ENCODE data around the gene ALDH18A1. TPM values are rescaled to one million over a fixed set of nuclear protein-coding genes. Genes with fewer than 3 reads are reported as not detected.

The ALDH18A1 gene
- total RNA-seq: 103 to 110 TPM (median 104 TPM) in 3 replicates

DNA sequence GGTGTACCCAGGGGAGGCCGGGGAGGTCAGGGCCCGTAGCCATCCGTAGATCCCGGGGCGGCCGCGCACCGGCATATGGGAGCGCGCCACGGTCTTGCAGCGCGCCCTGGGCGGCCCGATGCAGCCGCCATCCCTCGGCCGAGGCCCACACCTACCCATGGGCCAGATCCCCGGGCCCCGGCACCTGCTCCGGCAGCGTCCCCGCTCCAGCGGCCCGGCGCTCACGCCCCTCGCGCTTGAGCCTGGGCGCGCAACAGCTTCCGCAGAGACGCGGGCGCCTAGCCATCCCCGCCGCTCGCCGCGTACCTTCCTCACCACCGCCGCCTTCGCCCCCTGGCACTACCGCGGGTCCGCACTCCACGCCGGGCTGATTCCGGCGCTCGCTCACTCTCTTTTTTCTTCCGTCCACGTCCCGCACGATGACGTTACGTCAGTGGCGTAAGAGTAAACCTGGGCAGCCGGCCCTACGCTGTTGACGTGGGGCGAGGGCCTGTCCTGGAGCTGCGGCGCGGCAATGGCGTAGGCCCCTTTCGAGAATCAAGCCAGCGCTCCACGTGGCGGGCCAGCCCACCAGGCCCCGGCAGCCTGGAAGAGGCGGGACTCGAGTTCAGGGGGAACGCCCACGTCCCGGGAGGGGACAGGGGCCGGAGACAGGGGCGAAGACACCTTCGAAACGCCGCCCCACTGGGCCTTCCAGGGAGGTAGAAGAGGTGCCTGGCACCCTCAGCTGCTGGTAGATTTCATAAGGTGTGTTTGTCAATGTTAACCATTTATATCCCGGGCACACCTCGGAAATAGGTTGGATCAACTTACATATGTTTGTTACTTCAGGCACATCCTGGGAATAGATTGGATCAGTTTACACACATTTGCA is at the start of gene ALDH18A1:
TSS of gene ALDH18A1 (minus strand) at position 421 of the 874 bp plus-strand sequence. CDS start 3,334 bp downstream, outside the sequence.
- Mint-ChIP-seq H3K27me3 (ENCODE audit: low read depth) (no peaks in the 10 kb centered on the region), H3K9me3 (peaks cover 4% of the 10 kb centered on the region), H3K36me3 (peaks cover 23% of the 10 kb centered on the region), H3K4me1 (peaks cover 14% of the 10 kb centered on the region), H3K27ac (peak within 1 kb of the TSS; percentile 95), H3K4me3 (peak within 1 kb of the TSS; percentile 98)
- peak; percentile 85 to 97 for DNase-seq (ENCODE audit: low spot score in 2 of 2, unreplicated experiment in 2 of 2)
- TF ChIP-seq, protein P1, sequence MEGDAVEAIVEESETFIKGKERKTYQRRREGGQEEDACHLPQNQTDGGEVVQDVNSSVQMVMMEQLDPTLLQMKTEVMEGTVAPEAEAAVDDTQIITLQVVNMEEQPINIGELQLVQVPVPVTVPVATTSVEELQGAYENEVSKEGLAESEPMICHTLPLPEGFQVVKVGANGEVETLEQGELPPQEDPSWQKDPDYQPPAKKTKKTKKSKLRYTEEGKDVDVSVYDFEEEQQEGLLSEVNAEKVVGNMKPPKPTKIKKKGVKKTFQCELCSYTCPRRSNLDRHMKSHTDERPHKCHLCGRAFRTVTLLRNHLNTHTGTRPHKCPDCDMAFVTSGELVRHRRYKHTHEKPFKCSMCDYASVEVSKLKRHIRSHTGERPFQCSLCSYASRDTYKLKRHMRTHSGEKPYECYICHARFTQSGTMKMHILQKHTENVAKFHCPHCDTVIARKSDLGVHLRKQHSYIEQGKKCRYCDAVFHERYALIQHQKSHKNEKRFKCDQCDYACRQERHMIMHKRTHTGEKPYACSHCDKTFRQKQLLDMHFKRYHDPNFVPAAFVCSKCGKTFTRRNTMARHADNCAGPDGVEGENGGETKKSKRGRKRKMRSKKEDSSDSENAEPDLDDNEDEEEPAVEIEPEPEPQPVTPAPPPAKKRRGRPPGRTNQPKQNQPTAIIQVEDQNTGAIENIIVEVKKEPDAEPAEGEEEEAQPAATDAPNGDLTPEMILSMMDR (IDR thresholded peaks at IDR 0.05; ENCODE audit: unreplicated experiment): no peak

- no peaks in the 10 kb centered on the region for H3K36me3 Mint-ChIP-seq
- H3K27ac Mint-ChIP-seq: no peak overlapping the region
- DNase-seq (ENCODE audit: low spot score in 2 of 2, unreplicated experiment in 2 of 2): no peak
- TF ChIP-seq, protein P1 (IDR thresholded peaks at IDR 0.05; ENCODE audit: unreplicated experiment): no peak
- peaks cover 1% of the 10 kb centered on the region for H3K4me1 Mint-ChIP-seq
- peaks cover 16% of the 10 kb centered on the region for H3K9me3 Mint-ChIP-seq
- no peak overlapping the region for H3K4me3 Mint-ChIP-seq
- peaks cover 2% of the 10 kb centered on the region for H3K27me3 Mint-ChIP-seq (ENCODE audit: low read depth)
Observed at GRCh38 chr10:95698415-95698814, 41.9 kb upstream of the ALDH18A1 start.

DNA sequence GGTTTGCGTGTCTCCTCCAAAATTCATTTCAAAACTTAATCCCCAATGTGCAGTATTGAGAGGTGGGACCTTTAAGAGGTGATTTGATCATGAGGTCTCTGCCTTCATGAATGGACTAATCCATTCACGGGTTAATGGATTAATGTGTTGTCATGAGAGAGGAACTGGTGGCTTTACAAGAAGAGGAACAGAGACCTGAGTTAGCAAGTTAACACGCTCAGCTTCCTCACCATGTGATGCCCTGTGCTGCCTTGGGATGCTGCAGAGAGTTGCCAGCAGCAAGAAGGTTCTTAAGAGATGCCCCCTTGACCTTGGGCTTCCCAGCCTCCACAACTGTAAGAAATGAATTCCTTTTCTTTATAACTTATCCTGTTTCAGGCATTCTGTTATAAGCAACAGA is 40.9 kb upstream of the ALDH18A1 start:
- Mint-ChIP-seq H3K9me3 (peaks cover 16% of the 10 kb centered on the region), H3K27ac (no peak overlapping the region), H3K4me3 (no peak overlapping the region), H3K36me3 (no peaks in the 10 kb centered on the region), H3K4me1 (peaks cover 7% of the 10 kb centered on the region), H3K27me3 (ENCODE audit: low read depth) (peaks cover 2% of the 10 kb centered on the region)
- TF ChIP-seq, protein P1 (IDR thresholded peaks at IDR 0.05; ENCODE audit: unreplicated experiment): no peak
- no peak for DNase-seq (ENCODE audit: low spot score in 2 of 2, unreplicated experiment in 2 of 2)

GRCh38 chr10:95694665-95695064 is 38.2 kb upstream of the ALDH18A1 start:
- Mint-ChIP-seq H3K4me1 (peaks cover 22% of the 10 kb centered on the region), H3K4me3 (peak overlapping the region; percentile 98)

GRCh38 chr10:95693668-95694534 is 37.4 kb upstream of the ALDH18A1 start, which contains the start of gene TCTN3:
TCTN3 (minus strand) TSS chr10:95693927; CDS start chr10:95693899, 28 bp downstream.
- peak; percentile 90 to 96 for DNase-seq (ENCODE audit: low spot score in 2 of 2, unreplicated experiment in 2 of 2)
- H3K27ac Mint-ChIP-seq: peak within 1 kb of the TSS; percentile 99
- no peaks in the 10 kb centered on the region for H3K27me3 Mint-ChIP-seq (ENCODE audit: low read depth)
- peaks cover 22% of the 10 kb centered on the region for H3K4me1 Mint-ChIP-seq
- TF ChIP-seq, protein P1 (IDR thresholded peaks at IDR 0.05; ENCODE audit: unreplicated experiment): peak; percentile 100
- peaks cover 6% of the 10 kb centered on the region for H3K36me3 Mint-ChIP-seq
- H3K4me3 Mint-ChIP-seq: peak within 1 kb of the TSS; percentile 98
- H3K9me3 Mint-ChIP-seq: peaks cover 12% of the 10 kb centered on the region

More at GRCh38 chr10:95694665-95695064, 38.2 kb upstream of the ALDH18A1 start:
- TF ChIP-seq, protein P1 (IDR thresholded peaks at IDR 0.05; ENCODE audit: unreplicated experiment): no peak
- Mint-ChIP-seq H3K9me3 (peaks cover 13% of the 10 kb centered on the region), H3K36me3 (no peaks in the 10 kb centered on the region), H3K27ac (no peak overlapping the region), H3K27me3 (ENCODE audit: low read depth) (peaks cover 2% of the 10 kb centered on the region)
- no peak for DNase-seq (ENCODE audit: low spot score in 2 of 2, unreplicated experiment in 2 of 2)

Data from mesothelial cell of epicardium (in vitro differentiated cells).